ENCODE measurements around the gene HEXD. TPM values are rescaled to one million over a fixed set of nuclear protein-coding genes. Genes with fewer than 3 reads are reported as not detected.
"Not testable (repeated sequence)": the region's sequence is repeated elsewhere in the genome, so short reads cannot be mapped to it uniquely, and the experiment has no call there.

HEXD gene
- total and polyA plus RNA-seq, 2 of the 8 experiments (the other 6 are each of a cell fraction or from before 2014, with no cell fraction given), result 20.6 to 21.8 TPM

GRCh38 chr17:82453706-82454105 is 35.6 kb downstream of the HEXD start:
- H4K91ac ChIP-seq (replicated peaks; ENCODE audit: insufficient read length, low read length); FAIRE-seq; H2BK120ac ChIP-seq (replicated peaks; ENCODE audit: low read depth, low read length); H3K4me2 ChIP-seq (ENCODE audit: insufficient read depth in 1 of 2, low read depth in 2 of 2, low read length in 2 of 2); H3K4me3 ChIP-seq (ENCODE audit: extremely low read depth in 1 of 4, insufficient read depth in 2 of 4, low read depth in 3 of 4, low read length in 4 of 4); H2AFZ ChIP-seq (ENCODE audit: low read length); H3K9ac ChIP-seq (replicated peaks in 1 of 4; ENCODE audit: extremely low read depth in 1 of 4, low read depth in 3 of 4, low read length in 3 of 4); H3K14ac ChIP-seq (ENCODE audit: insufficient read length); H3K18ac ChIP-seq (ENCODE audit: extremely low read depth, low read length); H4K20me1 ChIP-seq (replicated peaks in 1 of 2; ENCODE audit: control insufficient read depth in 1 of 2, insufficient read depth in 2 of 2, low read length in 2 of 2); H3K23ac ChIP-seq (ENCODE audit: insufficient read length); DNase-seq (ENCODE audit: low read depth in 1 of 2, low spot score in 2 of 2); H3K56ac ChIP-seq (replicated peaks; ENCODE audit: insufficient read length, low read depth, low read length); H4K5ac ChIP-seq (ENCODE audit: insufficient read length, low read depth, low read length); H3K79me2 ChIP-seq (ENCODE audit: control insufficient read depth in 1 of 2, insufficient read depth in 2 of 2, low read length in 2 of 2); H2AK5ac ChIP-seq (ENCODE audit: low read depth, low read length); H2BK15ac ChIP-seq (ENCODE audit: low read length); H4K8ac ChIP-seq (ENCODE audit: extremely low read depth, insufficient read depth, low read length); H2BK5ac ChIP-seq (ENCODE audit: low read depth, low read length); H3K36me3 ChIP-seq (ENCODE audit: control insufficient read depth in 2 of 4, insufficient read depth in 4 of 4, low read length in 3 of 4); H3K23me2 ChIP-seq (ENCODE audit: low read depth, low read length); H2BK12ac ChIP-seq (ENCODE audit: low read depth, low read length); H2BK20ac ChIP-seq (ENCODE audit: low read length); H3K27me3 ChIP-seq (replicated peaks in 1 of 4; ENCODE audit: control insufficient read depth in 3 of 4, extremely low read depth in 1 of 4, insufficient read depth in 3 of 4, low read length in 3 of 4); H3K27ac ChIP-seq (ENCODE audit: low read depth, low read length); H3K4ac ChIP-seq (replicated peaks; ENCODE audit: insufficient read length, low read depth, low read length); H3K79me1 ChIP-seq (ENCODE audit: low read depth, low read length); CTCF ChIA-PET (ENCODE audit: partially characterized antibody): not testable (repeated sequence)
- 88% methylated on average over 19 of the region's 21 CpGs; no CpG with 5 or more reads in 1 of the 2 experiments for WGBS, 2 experiments (ENCODE audit: extremely low coverage in 1 of 2, insufficient coverage in 1 of 2, insufficient read length in 1 of 2, insufficient replicate concordance in 2 of 2, low coverage in 1 of 2, low lambda C conversion rate in 2 of 2, missing lambda C conversion rate in 1 of 2)
- peak in 1 of 2 experiments; percentile 8; a peak in 1 of 3 replicates for TF ChIP-seq EP300 (IDR thresholded peaks at IDR 0.05; ENCODE audit: borderline replicate concordance in 1 of 2, low read depth in 2 of 2, low read length in 2 of 2)
- POLR2A ChIA-PET (ENCODE audit: partially characterized antibody), result interaction anchor here (0.7 kb wide), 1 partner anchor 285 kb away, joined by 3 read pairs; no protein-coding TSS in a partner anchor
- peaks cover 0 to 14% (median 5%) of the 10 kb centered on the region in 4 experiments; a peak in 6 of 7 replicates for H3K4me1 ChIP-seq (replicated peaks in 1 of 4; ENCODE audit: control insufficient read depth in 3 of 4, insufficient read depth in 4 of 4, low read length in 3 of 4)
- peaks cover 2 to 10% of the 10 kb centered on the region in 2 experiments; a peak in 3 of 4 replicates for H3K9me3 ChIP-seq (ENCODE audit: insufficient read depth in 2 of 2, low read depth in 1 of 2, low read length in 1 of 2)
